Activated naive CD8-positive, alpha-beta T cell treated with anti-CD3 and anti-CD28 coated beads, Interleukin-2, amount 10 ng/mL, durations not matched to agents 7 days and 5 days (primary cell): ENCODE measurements around the gene CRYGB. TPM values are rescaled to one million over a fixed set of nuclear protein-coding genes. Genes with fewer than 3 reads are reported as not detected.
A peak's percentile ranks its signal among the peaks of the same experiment; 100 is the strongest.

Experiments used
- ATAC-seq: fragments of 150-1000 bp; cut with Tn5 transposase; one replicate; pipeline ENCODE4 v1.10.0; 2021; ENCODE audit warnings: low read depth, moderate library complexity
- POLR2A ChIA-PET: fragments of 350-600 bp; sonication (Branson Sonifier 250); formaldehyde crosslinking; loops from one replicate; lab custom pipeline; 2021; ENCODE audit warnings: antibody characterized with exemption; lab: Charles Lee
- DNase-seq: peaks from one replicate; pipeline ENCODE4 v3.0.0; 2021
- H3K27ac Mint-ChIP-seq: one replicate; pipeline ENCODE4 v1.8.0; 2022; ENCODE audit warnings: mild to moderate bottlenecking, mixed read lengths
- H3K27me3 Mint-ChIP-seq: one replicate; pipeline ENCODE4 v1.8.0; 2022; ENCODE audit warnings: mild to moderate bottlenecking, moderate library complexity, mixed read lengths
- H3K36me3 Mint-ChIP-seq: one replicate; pipeline ENCODE4 v1.8.0; 2021; ENCODE audit warnings: mild to moderate bottlenecking, mixed read lengths
- H3K4me1 Mint-ChIP-seq: one replicate; pipeline ENCODE4 v1.8.0; 2021; ENCODE audit warnings: mixed read lengths
- H3K4me3 Mint-ChIP-seq: one replicate; pipeline ENCODE4 v1.8.0; 2022; ENCODE audit warnings: mild to moderate bottlenecking, moderate library complexity, mixed read lengths
- H3K9me3 Mint-ChIP-seq: one replicate; pipeline ENCODE4 v1.8.0; 2021; ENCODE audit warnings: mixed read lengths
- total RNA-seq, 2 experiments: library from RNA; stranded (reverse); gene quantifications; one replicate each; pipeline ENCODE4 v1.2.3, GENCODE V29; 2021

Gene CRYGB
- total RNA-seq, 2 experiments from 2014 or later, result not detected

DNA sequence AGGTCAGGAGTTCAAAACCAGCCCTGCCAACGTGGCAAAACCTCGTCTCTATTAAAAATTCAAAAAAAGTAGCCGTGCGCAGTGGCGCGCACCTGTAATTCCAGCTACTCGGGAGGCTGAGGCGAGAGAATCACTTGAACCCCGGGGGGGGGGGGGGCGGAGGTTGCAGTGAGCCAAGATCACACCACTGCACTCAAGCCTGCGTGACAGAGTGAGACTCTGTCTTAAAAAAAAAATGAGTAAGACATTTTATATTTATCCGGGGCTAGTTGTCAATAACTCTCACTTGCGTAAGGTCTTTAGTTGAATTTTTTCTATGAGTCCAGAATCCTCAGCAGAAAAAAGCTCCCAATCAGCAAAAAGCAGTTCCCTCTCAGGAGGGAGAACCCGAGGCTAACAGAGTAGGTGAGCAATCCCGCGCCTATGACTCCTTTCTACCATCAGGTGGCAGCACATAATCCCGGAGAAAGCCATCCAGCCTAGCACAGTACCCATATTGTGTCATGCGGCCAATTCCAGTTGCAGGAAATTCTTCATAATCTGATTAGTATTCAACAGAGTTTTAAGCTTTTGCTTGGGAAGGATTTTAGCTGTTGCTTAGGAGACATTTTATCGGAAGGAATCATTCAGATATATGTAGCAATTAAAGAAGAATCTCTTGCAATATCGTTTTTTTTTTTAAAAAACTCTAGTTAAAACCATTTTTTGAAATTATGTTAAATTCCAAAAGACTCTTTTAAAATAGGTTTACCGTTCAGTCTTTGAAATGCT, 29.3 kb upstream of the CRYGB start:
- H3K27ac Mint-ChIP-seq, result no peak overlapping the region
- peaks cover 10% of the 10 kb centered on the region for H3K27me3 Mint-ChIP-seq
- ATAC-seq (peak; percentile 91), DNase-seq (peak; percentile 35)
- H3K4me3 Mint-ChIP-seq, result no peak overlapping the region
- POLR2A ChIA-PET, result interaction anchor here (1.1 kb wide), 1 partner anchor 91 kb away, joined by 3 read pairs; no protein-coding TSS in a partner anchor
- H3K36me3 Mint-ChIP-seq, result no peaks in the 10 kb centered on the region
- H3K4me1 Mint-ChIP-seq, result peaks cover 5% of the 10 kb centered on the region
- H3K9me3 Mint-ChIP-seq, result no peaks in the 10 kb centered on the region

DNA sequence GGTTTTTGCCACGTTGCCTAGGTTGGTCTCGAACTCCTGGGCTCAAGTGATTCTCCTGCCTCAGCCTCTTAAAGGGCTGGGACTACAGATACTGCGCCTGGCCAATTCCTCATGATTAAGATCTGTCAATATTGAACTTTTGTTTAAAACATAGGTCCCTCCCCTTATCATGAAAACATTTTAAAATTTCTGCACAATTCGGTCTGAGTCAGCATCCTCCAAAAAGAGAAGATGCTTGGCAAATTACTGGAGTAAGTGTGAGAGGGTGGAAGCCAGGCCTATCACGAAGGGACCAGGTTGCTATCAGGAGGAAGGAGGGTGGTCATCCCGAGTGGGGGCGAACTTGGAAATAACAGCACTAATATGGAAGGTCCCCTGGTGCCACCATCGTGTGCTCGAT, 28.2 kb upstream of the CRYGB start:
- H3K27ac Mint-ChIP-seq, result no peak overlapping the region
- H3K4me3 Mint-ChIP-seq, result no peak overlapping the region
- DNase-seq (no peak), ATAC-seq (no peak)
- POLR2A ChIA-PET, result no interaction called here
- peaks cover 5% of the 10 kb centered on the region for H3K4me1 Mint-ChIP-seq
- H3K27me3 Mint-ChIP-seq, result peaks cover 17% of the 10 kb centered on the region
- no peaks in the 10 kb centered on the region for H3K9me3 Mint-ChIP-seq
- H3K36me3 Mint-ChIP-seq, result no peaks in the 10 kb centered on the region

DNA sequence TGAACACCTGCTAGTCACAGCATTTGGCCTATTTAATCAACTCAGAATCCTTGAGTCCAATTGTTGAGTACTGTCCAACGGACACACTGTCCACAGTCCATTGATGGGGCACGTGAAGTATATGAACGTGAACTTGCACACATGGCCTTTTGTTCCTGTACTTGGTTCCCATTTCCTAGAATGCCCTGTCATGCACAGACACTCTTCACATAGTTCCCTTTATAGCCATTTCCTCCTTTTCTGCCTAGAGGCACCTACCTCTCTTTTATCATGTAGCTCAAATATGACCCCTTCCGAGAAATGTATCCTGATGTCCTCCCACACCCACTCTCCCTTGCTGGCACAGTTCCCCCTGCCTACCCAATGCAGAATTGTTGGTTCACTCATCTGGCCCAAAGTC, 26.2 kb upstream of the CRYGB start:
- Mint-ChIP-seq H3K27me3 (peaks cover 19% of the 10 kb centered on the region), H3K9me3 (no peaks in the 10 kb centered on the region), H3K4me1 (peaks cover 5% of the 10 kb centered on the region), H3K36me3 (no peaks in the 10 kb centered on the region), H3K27ac (no peak overlapping the region), H3K4me3 (no peak overlapping the region)
- DNase-seq, result no peak
- POLR2A ChIA-PET, result no interaction called here
- ATAC-seq, result no peak

GRCh38 chr2:208164951-208165755, 19.2 kb upstream of the CRYGB start:
- POLR2A ChIA-PET, result interaction anchor here (1.3 kb wide), 1 partner anchor 64 kb away, joined by 4 read pairs; no protein-coding TSS in a partner anchor
- H3K9me3 Mint-ChIP-seq, result no peaks in the 10 kb centered on the region
- H3K4me3 Mint-ChIP-seq, result no peak overlapping the region
- no peaks in the 10 kb centered on the region for H3K36me3 Mint-ChIP-seq
- no peak overlapping the region for H3K27ac Mint-ChIP-seq
- no peaks in the 10 kb centered on the region for H3K4me1 Mint-ChIP-seq
- H3K27me3 Mint-ChIP-seq, result peaks cover 28% of the 10 kb centered on the region
- ATAC-seq (no peak), DNase-seq (no peak)

- DNase-seq (no peak), ATAC-seq (no peak)
- Mint-ChIP-seq H3K36me3 (no peaks in the 10 kb centered on the region), H3K4me1 (no peaks in the 10 kb centered on the region), H3K27me3 (peaks cover 20% of the 10 kb centered on the region), H3K27ac (no peak within 1 kb of the TSS), H3K9me3 (no peaks in the 10 kb centered on the region), H3K4me3 (no peak within 1 kb of the TSS)
- POLR2A ChIA-PET, result no interaction called here
These were observed 17.5 kb upstream of the CRYGB start, which contains the start of gene CRYGA for GRCh38 chr2:208163489-208163888. TSS of gene CRYGA (minus strand) at chr2:208163589. CDS start at chr2:208163556, 33 bp downstream.

DNA sequence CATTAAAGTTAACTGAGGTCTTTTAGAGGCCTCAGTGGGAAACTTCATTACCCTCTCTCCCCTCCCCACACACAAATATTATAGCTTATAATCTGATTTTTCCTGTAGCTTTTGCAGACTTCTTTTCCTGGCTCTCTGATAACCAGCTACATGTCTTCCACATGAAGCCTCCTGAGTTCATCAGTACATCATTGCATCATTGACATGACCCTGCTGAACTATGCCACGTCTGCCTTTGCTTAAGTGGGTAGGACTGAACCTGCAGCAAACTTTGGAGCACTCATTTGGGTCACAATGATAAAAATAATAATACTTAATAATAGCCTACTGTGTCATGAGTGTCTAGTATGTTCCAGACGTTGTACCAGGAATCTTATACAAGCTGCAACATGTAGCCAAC, 10.5 kb upstream of the CRYGB start:
- no peaks in the 10 kb centered on the region for H3K4me1 Mint-ChIP-seq
- H3K27ac Mint-ChIP-seq, result no peak overlapping the region
- no peak for DNase-seq
- no peak overlapping the region for H3K4me3 Mint-ChIP-seq
- peaks cover 22% of the 10 kb centered on the region for H3K27me3 Mint-ChIP-seq
- H3K36me3 Mint-ChIP-seq, result no peaks in the 10 kb centered on the region
- H3K9me3 Mint-ChIP-seq, result no peaks in the 10 kb centered on the region
- ATAC-seq, result no peak
- POLR2A ChIA-PET, result no interaction called here

DNA sequence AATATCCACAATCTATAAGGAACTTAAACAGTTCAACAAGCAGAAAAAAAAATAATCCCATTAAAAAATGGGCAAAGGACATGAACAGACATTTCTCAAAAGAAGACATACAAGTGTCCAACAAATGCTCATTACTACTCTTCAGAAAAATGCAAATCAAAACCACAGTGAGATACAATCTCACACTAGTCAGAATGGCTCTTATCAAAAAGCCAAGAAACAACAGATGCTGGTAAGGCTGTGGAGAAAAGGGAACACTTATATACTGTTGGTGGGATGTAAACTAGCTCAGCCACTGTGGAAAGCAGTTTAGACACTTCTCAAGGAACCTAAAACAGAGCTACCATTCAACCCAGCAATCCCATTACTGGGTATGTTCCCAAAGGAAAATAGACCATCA, 7.2 kb upstream of the CRYGB start:
- H3K4me1 Mint-ChIP-seq, result no peaks in the 10 kb centered on the region
- no peaks in the 10 kb centered on the region for H3K9me3 Mint-ChIP-seq
- no peak overlapping the region for H3K4me3 Mint-ChIP-seq
- ATAC-seq (no peak), DNase-seq (no peak)
- POLR2A ChIA-PET, result no interaction called here
- H3K27me3 Mint-ChIP-seq, result peaks cover 29% of the 10 kb centered on the region
- no peak overlapping the region for H3K27ac Mint-ChIP-seq
- no peaks in the 10 kb centered on the region for H3K36me3 Mint-ChIP-seq

DNA sequence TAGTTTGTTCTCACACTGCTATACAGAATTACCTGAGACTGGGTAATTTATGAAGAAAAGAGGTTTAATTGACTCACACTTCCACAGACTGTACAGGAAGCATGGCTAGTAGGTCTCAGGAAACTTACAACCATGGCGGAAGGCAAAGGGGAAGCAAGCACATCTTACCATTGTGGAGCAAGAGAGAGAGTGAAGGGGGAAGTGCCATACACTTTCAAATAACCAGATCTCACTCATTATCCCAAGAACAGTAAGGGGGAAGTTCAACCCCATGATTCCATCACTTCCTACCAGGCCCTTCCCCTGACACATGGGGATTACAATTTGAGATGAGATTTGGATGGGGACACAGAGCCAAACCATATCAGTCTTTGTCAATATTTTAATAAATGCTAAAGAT, 5.0 kb upstream of the CRYGB start:
- Mint-ChIP-seq H3K36me3 (no peaks in the 10 kb centered on the region), H3K9me3 (no peaks in the 10 kb centered on the region), H3K4me3 (no peak overlapping the region), H3K4me1 (no peaks in the 10 kb centered on the region), H3K27ac (no peak overlapping the region), H3K27me3 (peaks cover 23% of the 10 kb centered on the region)
- POLR2A ChIA-PET, result no interaction called here
- ATAC-seq (no peak), DNase-seq (no peak)

DNA sequence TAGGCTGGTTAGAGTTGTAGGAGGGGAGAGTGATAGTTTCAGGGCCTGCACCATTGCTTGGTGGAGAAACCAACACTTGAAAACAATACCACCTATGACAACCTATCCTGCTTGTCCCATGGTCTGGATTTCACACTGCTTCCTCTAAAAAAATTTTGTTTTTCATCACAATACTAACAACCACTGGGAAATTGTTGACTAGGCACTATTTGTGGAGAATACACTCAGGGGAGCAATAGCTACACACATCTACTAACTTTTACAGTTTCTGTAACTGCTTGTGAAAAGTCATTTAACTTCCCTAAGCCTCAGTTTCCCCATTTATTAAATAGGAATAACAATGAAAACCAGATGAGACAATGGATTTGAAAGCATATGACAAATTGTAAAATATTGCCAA, 4.1 kb upstream of the CRYGB start:
- H3K27ac Mint-ChIP-seq, result no peak overlapping the region
- H3K9me3 Mint-ChIP-seq, result no peaks in the 10 kb centered on the region
- ATAC-seq (no peak), DNase-seq (no peak)
- no peaks in the 10 kb centered on the region for H3K4me1 Mint-ChIP-seq
- peaks cover 17% of the 10 kb centered on the region for H3K27me3 Mint-ChIP-seq
- no peak overlapping the region for H3K4me3 Mint-ChIP-seq
- no peaks in the 10 kb centered on the region for H3K36me3 Mint-ChIP-seq
- POLR2A ChIA-PET, result no interaction called here

DNA sequence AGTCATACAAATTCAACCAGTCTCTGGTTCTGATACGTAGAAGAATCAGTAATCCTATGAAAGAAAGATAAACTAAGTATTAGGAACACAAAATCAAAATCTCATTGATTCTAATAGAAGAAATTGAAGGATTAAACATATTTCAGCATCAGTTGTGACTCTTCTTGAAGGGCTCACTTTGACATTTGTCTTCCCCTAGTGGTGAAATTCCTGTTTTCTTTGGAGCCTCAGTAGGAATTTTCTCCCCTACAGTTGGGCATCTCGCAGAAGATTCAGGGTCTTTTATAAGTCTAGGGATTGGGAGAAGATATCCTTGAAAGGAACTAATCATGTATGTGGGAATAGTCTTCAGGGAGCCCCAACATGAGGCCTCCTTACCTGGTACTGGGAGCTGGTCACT, 2.8 kb upstream of the CRYGB start:
- POLR2A ChIA-PET, result no interaction called here
- H3K9me3 Mint-ChIP-seq, result peaks cover 2% of the 10 kb centered on the region
- H3K36me3 Mint-ChIP-seq, result no peaks in the 10 kb centered on the region
- H3K27ac Mint-ChIP-seq, result no peak overlapping the region
- no peaks in the 10 kb centered on the region for H3K4me1 Mint-ChIP-seq
- H3K4me3 Mint-ChIP-seq, result no peak overlapping the region
- DNase-seq, result no peak
- H3K27me3 Mint-ChIP-seq, result peaks cover 17% of the 10 kb centered on the region
- ATAC-seq, result no peak

- Mint-ChIP-seq H3K9me3 (peaks cover 2% of the 10 kb centered on the region), H3K4me1 (no peaks in the 10 kb centered on the region), H3K36me3 (no peaks in the 10 kb centered on the region), H3K27ac (no peak overlapping the region), H3K4me3 (no peak overlapping the region), H3K27me3 (peaks cover 16% of the 10 kb centered on the region)
- DNase-seq (no peak), ATAC-seq (no peak)
- POLR2A ChIA-PET, result no interaction called here
These were observed 1.8 kb upstream of the CRYGB start for GRCh38 chr2:208147759-208148158.

- Mint-ChIP-seq H3K27ac (no peak overlapping the region), H3K36me3 (no peaks in the 10 kb centered on the region), H3K4me3 (no peak overlapping the region), H3K4me1 (no peaks in the 10 kb centered on the region), H3K27me3 (peaks cover 9% of the 10 kb centered on the region), H3K9me3 (peaks cover 2% of the 10 kb centered on the region)
- ATAC-seq (no peak), DNase-seq (no peak)
- POLR2A ChIA-PET, result no interaction called here
These were observed 1.1 kb upstream of the CRYGB start for GRCh38 chr2:208147008-208147407.

- Mint-ChIP-seq H3K27me3 (no peaks in the 10 kb centered on the region), H3K27ac (no peak overlapping the region), H3K36me3 (no peaks in the 10 kb centered on the region), H3K9me3 (peaks cover 3% of the 10 kb centered on the region), H3K4me1 (no peaks in the 10 kb centered on the region), H3K4me3 (no peak overlapping the region)
- DNase-seq (no peak), ATAC-seq (no peak)
- POLR2A ChIA-PET, result no interaction called here
These were observed 2.8 kb downstream of the CRYGB start for GRCh38 chr2:208142925-208143799.
